Kidney (tissue), 14 donors: ENCODE data around the gene YKT6. TPM values are rescaled to one million over a fixed set of nuclear protein-coding genes. Genes with fewer than 3 reads are reported as not detected.

Experiments used
- DNase-seq, 5 donors: peaks; one replicate each; pipeline ENCODE4 v3.0.0-alpha.2; 2013 to 2020
- FAIRE-seq: peaks from 2 replicates; lab custom pipeline; 2012; peaks lifted over from hg19 to GRCh38; lab: Jason Lieb, UNC
- H3K27ac ChIP-seq, 2 donors: one replicate each; pipeline ENCODE4 v1.7.0; 2013; ENCODE audit warnings: low read depth in 2 of 2, low read length in 2 of 2, inconsistent platforms in 1 of 2
- H3K27me3 ChIP-seq: one replicate; pipeline ENCODE4 v1.7.1; 2013; ENCODE audit warnings: low read length, inconsistent platforms; ENCODE audit not compliant: control insufficient read depth, insufficient read depth
- H3K36me3 ChIP-seq, 3 donors: one replicate each; pipeline versions ENCODE4 v1.7.0 to v1.7.1; 2013; ENCODE audit warnings: low read length in 3 of 3, control low read depth in 1 of 3, inconsistent platforms in 1 of 3; ENCODE audit not compliant: insufficient read depth in 3 of 3, control insufficient read depth in 2 of 3
- H3K4me1 ChIP-seq, 3 donors: one replicate each; pipeline versions ENCODE4 v1.7.0 to v1.7.1; 2013; ENCODE audit warnings: low read length in 3 of 3, inconsistent platforms in 1 of 3, low read depth in 1 of 3; ENCODE audit not compliant: control insufficient read depth in 2 of 3, insufficient read depth in 2 of 3
- H3K4me3 ChIP-seq, 3 donors: one replicate each; pipeline versions ENCODE4 v1.7.0 to v1.8.1; 2013; ENCODE audit warnings: low read length in 3 of 3, control low read depth in 1 of 3, inconsistent platforms in 1 of 3
- H3K9ac ChIP-seq, 3 donors: one replicate each; pipeline versions ENCODE4 v1.7.0 to v1.7.1; 2013; ENCODE audit warnings: low read length in 3 of 3, control low read depth in 1 of 3, inconsistent platforms in 1 of 3
- H3K9me3 ChIP-seq, 3 donors: one replicate each; pipeline versions ENCODE4 v1.7.0 to v1.7.1; 2013; ENCODE audit warnings: low read length in 3 of 3, control low read depth in 1 of 3, inconsistent platforms in 1 of 3; ENCODE audit not compliant: control insufficient read depth in 2 of 3, insufficient read depth in 1 of 3
- CTCF ChIP-seq: IDR thresholded peaks from 3 replicates; pipeline ENCODE4 v1.5.1; 2012; ENCODE audit warnings: mild to moderate bottlenecking, moderate library complexity, borderline replicate concordance; ENCODE audit not compliant: insufficient read depth; ENCODE audit errors: extremely low read depth
- intact Hi-C: fragments of 100-400 bp; cut with DNase I; formaldehyde crosslinking; loops from one replicate; pipeline ENCODE4 v1.11.1; 2022
- polyA plus RNA-seq: library from polyadenylated mRNA; stranded (reverse); fragments of 350-450 nt; fragmentation: Illumina TruSeq; extraction: RNeasy Lipid Tissue Mini Kit (QIAGEN cat#74804); gene quantifications from one replicate; pipeline ENCODE4 v1.2.3, GENCODE V29; 2014; ENCODE audit warnings: low read depth, low replicate concordance; ENCODE audit not compliant: insufficient read depth
- total RNA-seq: library from RNA; stranded (reverse); fragmentation: NEBNext Ultra II Directional; extraction: Animal tissue kit (Norgen Biotek cat#: 25700); gene quantifications from one replicate; pipeline ENCODE4 v1.2.1, GENCODE V29; 2021
- donor health status: control.
- donor health status: control.
- donor health status: control.
- donor health status: control.
- donor health status: control.
- donor health status: DM: yes; HTN: yes; CAD: no.
- donor health status: Normal renal cell carcinoma (clear cell type).

YKT6 gene
- total and polyA plus RNA-seq, 2 donors from 2014 or later, result 53.2 to 60.2 TPM

- no peak overlapping the region for H3K27ac ChIP-seq
- H3K9me3 ChIP-seq, result no peaks in the 10 kb centered on the region
- H3K9ac ChIP-seq, result no peak overlapping the region
- no peaks in the 10 kb centered on the region for H3K4me1 ChIP-seq
- FAIRE-seq, result no peak
- TF ChIP-seq CTCF, result no peak
- intact Hi-C loops, result no loop called here
- no peaks in the 10 kb centered on the region for H3K27me3 ChIP-seq
- peak in 1 of 5 donors; percentile 43 for DNase-seq
- no peaks in the 10 kb centered on the region for H3K36me3 ChIP-seq
- H3K4me3 ChIP-seq, result no peak overlapping the region
These were observed 47.5 kb upstream of the YKT6 start for GRCh38 chr7:44152971-44153947.

DNA sequence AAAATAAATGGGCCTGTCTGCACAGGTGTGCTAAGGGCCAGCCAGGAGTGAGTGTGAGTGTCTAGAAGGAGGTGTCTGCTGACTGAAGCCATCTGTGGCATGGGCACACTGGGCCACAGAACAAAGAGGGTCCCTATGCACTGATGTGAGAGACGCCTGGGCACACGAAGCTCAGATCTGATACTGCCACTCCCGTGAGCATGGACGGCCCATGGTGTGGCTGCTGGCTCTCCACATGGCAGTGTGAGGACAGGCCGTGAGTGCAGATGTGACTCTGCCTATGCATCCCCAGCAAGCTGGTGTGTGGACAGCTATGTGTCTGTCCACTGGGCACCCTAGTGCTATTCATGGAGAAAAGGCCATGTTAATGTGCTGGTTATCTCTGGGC, 46.8 kb upstream of the YKT6 start:
- Histone ChIP-seq H3K4me3 (no peak overlapping the region), H3K36me3 (no peaks in the 10 kb centered on the region), H3K4me1 (no peaks in the 10 kb centered on the region), H3K27me3 (no peaks in the 10 kb centered on the region), H3K9me3 (no peaks in the 10 kb centered on the region), H3K9ac (no peak overlapping the region), H3K27ac (no peak overlapping the region)
- peak in 1 of 5 donors; percentile 24 for DNase-seq
- no peak for FAIRE-seq
- intact Hi-C loops, result no loop called here
- no peak for TF ChIP-seq CTCF

DNA sequence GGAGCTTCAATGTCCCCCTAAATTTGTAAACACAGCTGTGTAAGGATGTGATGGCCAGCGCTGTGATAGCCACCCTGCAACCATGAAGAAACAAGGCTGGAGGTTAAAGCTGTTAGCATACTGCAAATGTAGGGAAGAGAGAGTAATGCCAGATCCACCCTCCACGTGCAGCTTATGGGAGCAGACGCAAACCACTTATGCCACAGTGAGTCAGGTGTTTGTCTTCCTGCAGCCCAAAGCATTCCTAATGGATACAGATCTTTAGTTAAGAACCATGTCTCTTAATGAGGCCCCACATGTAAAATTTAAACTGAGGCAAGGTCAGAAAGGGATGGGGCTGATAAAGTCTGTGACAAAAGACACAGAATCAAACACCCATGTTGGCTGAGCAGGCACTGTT, 46.1 kb upstream of the YKT6 start:
- FAIRE-seq, result no peak
- TF ChIP-seq CTCF, result no peak
- no peaks in the 10 kb centered on the region for H3K36me3 ChIP-seq
- no peak overlapping the region for H3K4me3 ChIP-seq
- H3K27ac ChIP-seq, result no peak overlapping the region
- no peaks in the 10 kb centered on the region for H3K9me3 ChIP-seq
- no peak for DNase-seq
- no peaks in the 10 kb centered on the region for H3K4me1 ChIP-seq
- H3K27me3 ChIP-seq, result no peaks in the 10 kb centered on the region
- H3K9ac ChIP-seq, result no peak overlapping the region
- intact Hi-C loops, result no loop called here
